Measurements from ENCODE around the gene CLEC19A.

CLEC19A gene

DNA sequence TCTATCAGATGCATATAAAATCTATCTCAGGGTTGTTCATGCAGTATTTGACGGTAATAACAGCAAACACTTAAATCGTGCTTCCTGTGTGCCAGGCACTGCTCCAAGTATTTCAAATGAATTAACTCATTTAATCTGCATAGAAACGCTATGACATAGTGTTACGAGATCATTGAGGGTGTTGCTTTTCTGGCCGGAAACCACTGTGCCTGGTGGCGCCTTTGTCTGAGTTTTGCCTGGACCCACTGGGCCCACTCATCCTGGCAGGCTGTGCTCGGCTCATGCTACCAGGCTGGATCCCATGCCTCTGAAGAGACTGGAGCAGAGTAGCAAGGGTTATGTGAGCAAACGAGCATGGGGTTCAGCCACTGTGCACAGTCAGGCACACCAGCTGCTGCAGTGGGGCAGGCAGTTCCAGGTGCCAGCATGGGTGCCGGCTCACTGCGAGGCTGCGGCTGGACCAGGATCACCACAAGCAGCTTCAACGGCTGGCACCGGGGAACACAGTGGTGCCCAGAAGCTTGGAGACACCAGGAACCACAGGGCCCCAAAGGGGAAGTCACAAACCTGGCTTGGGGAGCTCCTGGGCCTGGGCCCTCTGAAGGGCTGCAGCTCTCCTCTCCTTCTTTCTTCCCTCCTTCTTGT is 45.9 kb upstream of the CLEC19A start:
- H3K9ac ChIP-seq: no peak overlapping the region
- H3K79me2 ChIP-seq (ENCODE audit: insufficient read depth, low read depth): no peaks in the 10 kb centered on the region
- no peaks in the 10 kb centered on the region for H3K27me3 ChIP-seq (ENCODE audit: insufficient read depth, low read depth)
- H3K4me1 ChIP-seq (ENCODE audit: low read depth, poor library complexity, severe bottlenecking): no peaks in the 10 kb centered on the region
- TF ChIP-seq, protein P1, sequence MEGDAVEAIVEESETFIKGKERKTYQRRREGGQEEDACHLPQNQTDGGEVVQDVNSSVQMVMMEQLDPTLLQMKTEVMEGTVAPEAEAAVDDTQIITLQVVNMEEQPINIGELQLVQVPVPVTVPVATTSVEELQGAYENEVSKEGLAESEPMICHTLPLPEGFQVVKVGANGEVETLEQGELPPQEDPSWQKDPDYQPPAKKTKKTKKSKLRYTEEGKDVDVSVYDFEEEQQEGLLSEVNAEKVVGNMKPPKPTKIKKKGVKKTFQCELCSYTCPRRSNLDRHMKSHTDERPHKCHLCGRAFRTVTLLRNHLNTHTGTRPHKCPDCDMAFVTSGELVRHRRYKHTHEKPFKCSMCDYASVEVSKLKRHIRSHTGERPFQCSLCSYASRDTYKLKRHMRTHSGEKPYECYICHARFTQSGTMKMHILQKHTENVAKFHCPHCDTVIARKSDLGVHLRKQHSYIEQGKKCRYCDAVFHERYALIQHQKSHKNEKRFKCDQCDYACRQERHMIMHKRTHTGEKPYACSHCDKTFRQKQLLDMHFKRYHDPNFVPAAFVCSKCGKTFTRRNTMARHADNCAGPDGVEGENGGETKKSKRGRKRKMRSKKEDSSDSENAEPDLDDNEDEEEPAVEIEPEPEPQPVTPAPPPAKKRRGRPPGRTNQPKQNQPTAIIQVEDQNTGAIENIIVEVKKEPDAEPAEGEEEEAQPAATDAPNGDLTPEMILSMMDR (conservative IDR thresholded peaks at IDR 0.05; ENCODE audit: low read depth, low read length): no peak
- H3K4me2 ChIP-seq: no peak overlapping the region
- H3K4me3 ChIP-seq (IDR thresholded peaks at IDR 0.05; ENCODE audit: insufficient read depth, low read depth, low read length): no peak overlapping the region
- no peak overlapping the region for H3K27ac ChIP-seq
- no peak overlapping the region for H2AFZ ChIP-seq (ENCODE audit: low read depth)
- no peaks in the 10 kb centered on the region for H3K36me3 ChIP-seq (ENCODE audit: insufficient read depth)
- H4K20me1 ChIP-seq (ENCODE audit: insufficient read depth): no peaks in the 10 kb centered on the region

DNA sequence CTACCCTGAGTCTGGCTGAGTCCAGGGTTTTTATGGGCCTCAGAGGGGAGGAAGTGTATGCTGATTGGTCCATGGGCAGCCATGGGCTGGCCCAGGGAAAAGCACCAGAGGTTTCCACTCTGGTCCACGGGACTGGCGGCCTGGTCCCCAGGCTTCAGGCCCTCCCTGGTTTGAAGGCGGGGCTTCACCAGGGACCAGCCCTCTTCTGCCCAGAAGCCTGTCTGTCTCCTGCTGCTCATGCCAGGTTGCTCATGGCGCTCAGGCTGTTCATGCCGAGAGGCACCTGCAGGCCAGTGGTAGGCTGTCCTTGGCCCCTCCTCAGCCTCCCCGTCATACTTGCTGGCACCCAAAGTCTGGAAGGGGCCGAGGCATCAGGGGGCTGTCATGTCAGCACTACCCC is 45.0 kb upstream of the CLEC19A start:
- Histone ChIP-seq H3K4me2 (no peak overlapping the region), H3K79me2 (ENCODE audit: insufficient read depth, low read depth) (no peaks in the 10 kb centered on the region), H3K27me3 (ENCODE audit: insufficient read depth, low read depth) (no peaks in the 10 kb centered on the region), H3K4me1 (ENCODE audit: low read depth, poor library complexity, severe bottlenecking) (no peaks in the 10 kb centered on the region), H3K27ac (no peak overlapping the region), H2AFZ (ENCODE audit: low read depth) (no peak overlapping the region), H3K36me3 (ENCODE audit: insufficient read depth) (no peaks in the 10 kb centered on the region), H4K20me1 (ENCODE audit: insufficient read depth) (no peaks in the 10 kb centered on the region), H3K9ac (no peak overlapping the region), H3K4me3 (IDR thresholded peaks at IDR 0.05; ENCODE audit: insufficient read depth, low read depth, low read length) (no peak overlapping the region)
- TF ChIP-seq, protein P1 (conservative IDR thresholded peaks at IDR 0.05; ENCODE audit: low read depth, low read length): no peak

DNA sequence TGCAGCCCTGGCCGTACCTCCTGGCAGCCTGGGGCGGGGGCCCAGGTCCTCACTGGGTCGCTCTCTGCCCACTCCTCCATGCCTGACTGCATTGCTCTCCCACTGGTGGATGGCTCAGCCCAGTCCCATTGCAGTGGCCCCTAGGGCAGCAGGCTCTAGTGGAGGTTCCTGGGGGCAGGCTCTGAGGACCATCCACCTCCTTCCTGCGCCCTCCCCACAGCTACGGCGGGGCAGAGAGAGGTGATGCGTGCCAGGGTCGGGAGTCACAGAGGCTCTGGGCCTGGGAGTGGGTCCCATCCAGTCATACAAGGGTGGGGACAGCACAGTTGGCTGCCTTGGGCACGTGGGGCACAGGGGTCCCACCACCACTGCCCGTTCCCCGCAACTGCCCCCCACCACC is 44.0 kb upstream of the CLEC19A start:
- TF ChIP-seq, protein P1 (conservative IDR thresholded peaks at IDR 0.05; ENCODE audit: low read depth, low read length): no peak

DNA sequence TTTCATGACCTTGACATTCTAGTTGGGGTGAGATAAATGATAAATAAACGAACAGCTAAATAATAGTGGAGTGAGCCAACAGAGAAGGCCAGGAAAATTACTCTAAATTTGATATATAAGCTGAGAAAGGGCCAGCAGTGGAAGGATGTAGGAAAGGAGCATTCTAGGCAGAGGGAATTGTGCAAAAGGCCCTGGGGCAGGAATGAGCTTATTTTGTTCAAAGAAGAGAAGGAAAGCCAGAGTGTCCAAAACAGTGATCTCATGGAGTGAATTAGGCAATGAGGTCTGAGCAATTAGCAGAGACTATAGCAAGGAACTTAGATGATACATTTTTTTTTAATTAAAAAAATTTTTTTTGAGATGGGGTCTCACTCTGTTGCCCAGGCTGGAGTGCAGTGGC is 43.3 kb upstream of the CLEC19A start:
- Histone ChIP-seq H3K9ac (no peak overlapping the region), H3K4me3 (IDR thresholded peaks at IDR 0.05; ENCODE audit: insufficient read depth, low read depth, low read length) (no peak overlapping the region), H4K20me1 (ENCODE audit: insufficient read depth) (no peaks in the 10 kb centered on the region), H3K79me2 (ENCODE audit: insufficient read depth, low read depth) (no peaks in the 10 kb centered on the region), H3K4me1 (ENCODE audit: low read depth, poor library complexity, severe bottlenecking) (no peaks in the 10 kb centered on the region), H3K27me3 (ENCODE audit: insufficient read depth, low read depth) (no peaks in the 10 kb centered on the region), H3K27ac (no peak overlapping the region), H3K36me3 (ENCODE audit: insufficient read depth) (no peaks in the 10 kb centered on the region), H3K4me2 (no peak overlapping the region), H2AFZ (ENCODE audit: low read depth) (no peak overlapping the region)
- TF ChIP-seq, protein P1 (conservative IDR thresholded peaks at IDR 0.05; ENCODE audit: low read depth, low read length): no peak

More for the DNA sequence above, 44.0 kb upstream of the CLEC19A start:
- no peaks in the 10 kb centered on the region for H3K27me3 ChIP-seq (ENCODE audit: insufficient read depth, low read depth)
- H3K4me2 ChIP-seq: no peak overlapping the region
- H3K4me1 ChIP-seq (ENCODE audit: low read depth, poor library complexity, severe bottlenecking): no peaks in the 10 kb centered on the region
- H2AFZ ChIP-seq (ENCODE audit: low read depth): no peak overlapping the region
- H3K9ac ChIP-seq: no peak overlapping the region
- no peaks in the 10 kb centered on the region for H3K79me2 ChIP-seq (ENCODE audit: insufficient read depth, low read depth)
- H3K36me3 ChIP-seq (ENCODE audit: insufficient read depth): no peaks in the 10 kb centered on the region
- no peak overlapping the region for H3K4me3 ChIP-seq (IDR thresholded peaks at IDR 0.05; ENCODE audit: insufficient read depth, low read depth, low read length)
- no peaks in the 10 kb centered on the region for H4K20me1 ChIP-seq (ENCODE audit: insufficient read depth)
- no peak overlapping the region for H3K27ac ChIP-seq
